Fibroblast of skin of left biceps (primary cell): Measurements from ENCODE around the gene HARS2.
A peak's percentile ranks its signal among the peaks of the same experiment; 100 is the strongest.
"Not testable (repeated sequence)": the region's sequence is repeated elsewhere in the genome, so short reads cannot be mapped to it uniquely, and the experiment has no call there.

Experiments used
- DNase-seq, 2 experiments: peaks; one replicate each; pipeline ENCODE4 v3.0.0-alpha.2; 2013; ENCODE audit warnings: low read depth in 2 of 2

HARS2 gene, protein sequence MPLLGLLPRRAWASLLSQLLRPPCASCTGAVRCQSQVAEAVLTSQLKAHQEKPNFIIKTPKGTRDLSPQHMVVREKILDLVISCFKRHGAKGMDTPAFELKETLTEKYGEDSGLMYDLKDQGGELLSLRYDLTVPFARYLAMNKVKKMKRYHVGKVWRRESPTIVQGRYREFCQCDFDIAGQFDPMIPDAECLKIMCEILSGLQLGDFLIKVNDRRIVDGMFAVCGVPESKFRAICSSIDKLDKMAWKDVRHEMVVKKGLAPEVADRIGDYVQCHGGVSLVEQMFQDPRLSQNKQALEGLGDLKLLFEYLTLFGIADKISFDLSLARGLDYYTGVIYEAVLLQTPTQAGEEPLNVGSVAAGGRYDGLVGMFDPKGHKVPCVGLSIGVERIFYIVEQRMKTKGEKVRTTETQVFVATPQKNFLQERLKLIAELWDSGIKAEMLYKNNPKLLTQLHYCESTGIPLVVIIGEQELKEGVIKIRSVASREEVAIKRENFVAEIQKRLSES

DNA sequence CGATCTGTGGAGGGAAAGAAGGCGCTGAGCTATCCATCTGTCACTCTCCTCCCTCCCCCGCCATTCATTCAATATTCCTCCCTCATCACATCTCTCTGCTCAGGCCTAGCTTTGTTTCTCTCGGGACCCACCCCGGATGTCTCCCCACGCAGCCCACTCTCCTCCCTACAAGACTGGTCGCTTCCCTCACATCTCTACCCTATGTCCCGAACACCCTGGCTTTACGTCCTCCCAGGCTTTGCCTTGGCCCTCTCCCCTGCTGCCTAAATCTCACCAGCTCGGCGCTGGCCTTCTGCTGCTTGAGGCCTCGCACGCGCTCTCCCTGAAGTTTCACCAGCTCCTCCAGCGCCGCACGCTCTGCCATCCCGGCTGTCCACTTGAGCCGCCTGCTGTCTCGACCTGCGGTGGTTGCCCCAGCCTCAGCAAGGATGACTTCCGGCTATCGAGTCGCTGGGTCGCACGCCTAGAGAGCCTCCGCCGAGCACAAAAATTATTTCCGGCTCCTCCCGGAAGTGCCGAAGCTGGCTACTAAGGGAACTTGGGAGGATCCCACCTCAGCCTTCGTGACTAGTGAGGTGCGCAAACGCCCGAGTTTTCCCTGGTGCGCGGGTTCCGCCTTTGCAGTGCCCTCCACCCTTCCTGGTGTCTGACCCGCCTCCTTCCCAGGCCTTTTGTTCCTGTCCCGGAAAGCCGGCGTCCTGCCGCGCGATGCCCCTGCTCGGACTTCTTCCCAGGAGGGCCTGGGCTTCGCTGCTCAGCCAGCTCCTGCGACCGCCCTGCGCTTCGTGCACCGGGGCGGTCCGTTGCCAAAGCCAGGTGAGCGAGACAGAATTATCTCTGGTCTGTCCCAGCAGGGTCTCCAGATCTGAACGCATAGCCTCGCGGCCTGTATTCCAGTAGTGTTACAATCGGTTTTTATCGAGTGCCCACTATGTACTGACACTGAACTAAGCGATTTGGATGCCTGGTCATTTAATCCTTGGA, at the start of gene HARS2, which contains the start of gene HARS1:
HARS2 (plus strand) TSS at position 515 of the 984 bp plus-strand sequence; CDS start at position 709, 194 bp downstream.
HARS1 (minus strand) TSS at position 430 of the 984 bp plus-strand sequence; CDS start at position 364, 66 bp downstream.
- DNase-seq = peak; percentile 71 to 75

DNA sequence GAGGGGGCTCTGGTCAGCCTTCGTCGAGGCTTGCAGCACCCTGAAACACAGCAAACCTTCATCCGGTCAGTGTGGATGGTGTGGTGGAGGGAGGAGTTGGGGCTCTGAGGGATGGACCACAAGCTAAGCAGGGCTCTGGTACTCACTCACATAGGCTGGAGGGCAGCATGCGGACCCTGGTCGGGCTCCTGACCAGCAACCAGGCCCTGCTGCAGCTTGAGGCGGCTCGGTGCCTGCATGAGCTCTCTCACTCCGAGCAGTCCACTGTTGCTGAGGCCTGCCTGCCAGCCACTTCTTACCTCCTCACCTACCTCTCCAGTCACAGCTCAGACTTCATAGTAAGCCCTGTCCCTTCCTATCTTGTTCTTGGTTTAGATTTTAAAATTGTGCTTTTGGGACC, 49.5 kb upstream of the HARS2 start:
- no peak for DNase-seq

DNA sequence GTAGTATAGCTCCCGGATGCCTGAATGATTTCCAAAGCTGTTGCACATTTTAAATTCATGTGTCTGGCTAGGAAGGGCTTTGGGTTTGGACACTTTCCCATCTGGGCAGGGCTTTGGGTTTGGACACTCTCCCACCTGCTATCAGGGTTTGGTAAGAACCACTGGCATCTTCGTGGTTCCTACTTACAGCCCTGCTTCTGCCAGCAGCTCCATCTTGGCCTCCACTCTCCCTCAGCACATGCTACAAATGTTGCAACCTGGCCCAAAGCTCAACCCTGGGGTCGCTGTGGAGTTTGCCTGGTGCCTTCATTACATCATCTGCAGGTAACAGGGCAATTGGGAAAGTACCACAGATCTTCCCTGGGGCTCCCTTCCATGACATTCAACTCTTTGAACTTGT, 48.5 kb upstream of the HARS2 start:
- no peak for DNase-seq

DNA sequence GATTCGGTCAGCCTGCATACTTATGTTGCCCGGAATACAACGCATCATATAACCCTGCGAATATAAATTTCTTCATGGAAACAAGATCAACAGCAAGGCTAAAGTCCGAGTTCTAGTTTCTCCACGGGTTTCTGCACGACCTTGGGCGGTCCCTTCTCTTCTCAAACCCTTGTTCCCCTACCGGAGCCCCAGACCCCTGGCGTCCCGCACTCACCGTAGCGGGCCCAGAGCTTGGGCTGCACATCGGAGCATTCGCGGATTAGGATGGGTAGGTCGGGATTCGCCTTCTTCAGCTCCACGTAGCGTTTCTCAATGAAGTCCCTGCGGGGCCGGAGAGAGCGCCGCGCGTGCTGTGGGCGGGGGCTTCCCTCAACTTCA, 44.2 kb upstream of the HARS2 start:
- no peak for DNase-seq

DNA sequence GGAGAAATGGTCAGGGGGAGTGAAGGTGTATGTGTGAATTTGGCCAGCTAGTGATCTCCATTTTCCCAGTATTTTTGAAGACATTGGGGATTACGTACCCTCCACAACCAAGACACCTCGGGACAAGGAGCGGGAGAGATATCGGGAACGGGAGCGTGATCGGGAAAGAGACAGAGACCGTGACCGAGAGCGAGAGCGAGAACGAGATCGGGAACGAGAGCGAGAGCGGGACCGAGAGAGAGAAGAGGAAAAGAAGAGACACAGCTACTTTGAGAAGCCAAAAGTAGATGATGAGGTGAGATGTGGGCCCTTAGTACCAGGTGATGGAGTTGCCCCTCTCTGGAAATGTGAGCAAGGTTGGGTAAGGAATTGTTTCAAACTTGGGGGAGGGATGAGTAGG, 32.4 kb upstream of the HARS2 start:
- DNase-seq = no peak

DNA sequence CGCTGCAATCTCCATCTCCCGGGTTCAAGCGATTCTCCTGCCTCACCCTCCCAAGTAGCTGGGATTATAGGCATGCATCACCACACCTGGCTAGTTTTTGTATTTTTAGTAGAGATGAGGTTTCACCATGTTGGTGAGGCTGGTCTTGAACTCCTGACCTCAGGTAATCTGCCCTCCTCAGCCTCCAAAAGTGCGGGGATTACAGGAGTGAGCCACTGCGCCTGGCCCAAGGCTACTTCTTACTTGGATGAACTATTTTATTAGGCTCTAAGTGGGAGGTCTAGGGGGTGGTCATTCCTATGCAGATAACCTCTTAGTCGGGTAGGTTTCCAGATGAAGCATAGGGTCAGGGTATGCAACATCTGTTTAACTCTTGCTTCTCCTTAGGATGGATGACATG, 30.9 kb upstream of the HARS2 start:
- DNase-seq = not testable (repeated sequence)

DNA sequence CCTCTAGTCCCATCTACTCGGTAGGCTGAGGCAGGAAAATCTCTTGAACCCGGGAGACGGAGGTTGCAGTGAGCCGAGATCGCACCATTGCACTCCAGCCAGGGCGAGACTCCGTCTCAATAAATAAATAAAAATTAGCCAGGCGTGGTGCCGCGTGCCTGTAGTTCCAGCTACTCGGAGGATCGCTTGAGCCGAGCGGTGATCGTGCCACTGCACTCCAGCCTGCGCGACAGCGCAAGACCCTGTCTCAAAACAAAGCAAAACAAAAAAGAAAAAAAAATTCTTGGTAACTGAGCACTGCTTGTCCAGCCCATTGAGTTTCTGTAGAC, 27.3 kb upstream of the HARS2 start:
- DNase-seq = no peak

DNA sequence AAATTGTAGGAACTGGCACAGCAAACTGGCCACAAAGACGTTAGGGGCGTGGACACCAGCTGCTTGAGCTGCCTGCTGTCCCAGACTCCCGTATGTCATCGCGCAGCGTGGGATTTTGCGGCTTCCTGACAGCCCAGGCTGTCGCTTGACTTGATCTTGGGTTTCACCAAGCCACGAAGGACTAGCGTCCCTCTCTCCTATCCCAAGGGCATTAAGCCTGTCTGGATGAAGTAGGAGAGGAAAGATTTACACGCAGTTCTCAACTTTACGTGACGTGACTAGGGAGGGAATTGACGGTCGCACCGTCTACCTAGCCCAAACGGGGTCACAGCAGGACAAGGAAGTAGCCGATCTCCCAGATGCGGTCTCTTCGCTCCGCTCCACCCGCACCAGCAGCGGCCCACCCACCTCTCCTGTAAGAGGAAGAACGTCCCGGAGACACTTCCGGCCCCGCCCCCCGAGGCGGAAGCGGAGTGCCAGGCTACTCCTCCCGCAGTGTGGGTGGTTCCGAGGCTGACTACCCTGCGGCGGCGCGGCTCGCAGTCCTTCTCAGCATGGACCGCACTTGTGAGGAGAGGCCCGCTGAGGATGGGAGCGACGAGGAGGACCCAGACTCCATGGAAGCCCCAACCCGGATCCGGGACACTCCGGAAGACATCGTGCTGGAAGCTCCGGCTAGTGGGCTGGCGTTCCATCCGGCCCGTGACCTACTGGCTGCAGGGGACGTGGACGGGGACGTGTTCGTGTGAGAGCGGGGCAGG, 26.7 kb upstream of the HARS2 start, which contains the start of gene WDR55:
WDR55 (plus strand) TSS at position 546 of the 761 bp plus-strand sequence; CDS start at position 555, 9 bp downstream.
- DNase-seq = peak; percentile 62 to 75

DNA sequence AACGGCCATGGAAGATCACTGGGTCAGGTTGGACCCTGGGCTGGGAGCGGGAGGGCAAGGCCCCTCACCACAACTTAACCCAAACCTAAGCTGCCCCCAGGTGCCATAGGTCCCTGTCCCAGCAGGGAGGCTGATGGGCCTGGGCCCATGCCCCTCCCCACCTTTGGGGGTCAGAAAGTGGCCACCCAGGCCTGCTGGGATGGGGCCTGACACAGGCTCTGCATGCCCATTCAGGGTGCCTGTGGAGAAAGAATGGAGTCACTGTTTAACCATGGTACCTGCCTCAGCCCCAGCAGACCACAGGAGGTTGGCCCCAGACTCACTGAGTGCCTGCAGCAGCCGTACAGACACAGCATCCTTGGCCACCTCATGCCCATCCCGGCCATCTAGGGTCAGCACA, 20.2 kb upstream of the HARS2 start:
- DNase-seq = not testable (repeated sequence)

DNA sequence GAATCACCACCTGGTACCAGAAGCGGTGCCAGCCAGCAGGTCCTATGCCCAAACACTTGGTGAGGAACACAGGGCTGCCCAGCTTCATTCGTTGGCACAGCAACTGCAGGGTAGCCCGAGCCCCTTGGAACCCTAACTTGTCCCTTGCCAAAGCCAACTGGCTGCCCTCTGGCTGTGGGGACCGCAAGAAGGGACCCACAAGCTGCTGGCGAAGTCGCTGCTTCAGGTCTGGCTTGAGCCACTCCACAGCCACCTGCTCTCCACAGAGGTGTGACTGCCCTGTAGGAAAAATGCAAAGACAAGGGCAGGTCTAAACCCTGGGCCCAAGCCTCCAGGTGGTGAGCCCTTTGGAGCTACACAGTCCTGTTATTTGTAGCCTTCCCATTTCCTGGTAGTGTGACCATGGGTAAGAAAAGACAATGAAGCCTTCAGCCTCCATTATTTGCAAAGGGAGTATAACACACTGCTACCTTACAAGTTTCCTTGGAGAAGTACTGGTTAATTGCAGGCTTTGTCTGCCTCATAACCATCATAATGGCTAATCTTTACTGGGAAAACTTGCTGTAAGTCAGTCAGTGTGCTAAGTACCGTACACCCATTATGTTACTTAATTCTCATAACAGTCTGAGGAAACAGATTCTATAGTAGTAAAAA, 19.7 kb upstream of the HARS2 start:
- DNase-seq = no peak

DNA sequence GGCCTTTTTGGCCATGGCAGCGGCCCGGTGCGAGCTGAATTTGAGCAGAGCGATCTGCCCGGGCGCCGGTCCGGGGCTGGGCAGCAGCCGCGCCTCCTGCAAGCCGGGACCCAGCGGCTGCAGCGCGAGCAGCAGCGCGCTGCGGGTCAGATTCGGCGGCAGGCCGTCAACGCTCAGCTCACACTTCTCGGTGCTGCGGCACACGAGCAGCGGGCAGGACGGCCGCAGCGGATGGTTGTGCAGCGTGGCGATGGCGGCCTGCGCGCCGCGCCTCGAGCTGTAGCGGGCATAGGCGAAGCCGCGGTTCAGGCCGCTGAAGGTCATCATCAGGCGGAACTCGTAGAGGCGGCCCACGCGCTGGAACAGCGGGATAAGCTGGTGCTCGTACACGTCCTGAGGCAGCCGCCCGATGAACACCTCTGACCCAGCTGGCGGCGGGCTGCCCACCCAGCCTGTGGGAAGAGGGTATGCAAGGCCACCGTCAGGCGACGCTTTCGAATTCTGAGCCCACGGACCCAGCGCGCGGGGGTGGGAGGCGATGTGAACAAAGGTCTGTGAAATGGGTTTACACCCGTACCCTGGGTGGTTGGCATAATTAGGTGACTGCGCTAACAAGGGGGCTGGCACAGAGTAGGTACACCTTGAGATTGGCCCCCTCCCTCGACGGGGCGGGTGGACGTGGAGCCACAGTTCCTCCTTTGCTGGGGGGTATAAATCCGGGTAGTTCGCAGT, 18.6 kb upstream of the HARS2 start:
- no peak for DNase-seq

DNA sequence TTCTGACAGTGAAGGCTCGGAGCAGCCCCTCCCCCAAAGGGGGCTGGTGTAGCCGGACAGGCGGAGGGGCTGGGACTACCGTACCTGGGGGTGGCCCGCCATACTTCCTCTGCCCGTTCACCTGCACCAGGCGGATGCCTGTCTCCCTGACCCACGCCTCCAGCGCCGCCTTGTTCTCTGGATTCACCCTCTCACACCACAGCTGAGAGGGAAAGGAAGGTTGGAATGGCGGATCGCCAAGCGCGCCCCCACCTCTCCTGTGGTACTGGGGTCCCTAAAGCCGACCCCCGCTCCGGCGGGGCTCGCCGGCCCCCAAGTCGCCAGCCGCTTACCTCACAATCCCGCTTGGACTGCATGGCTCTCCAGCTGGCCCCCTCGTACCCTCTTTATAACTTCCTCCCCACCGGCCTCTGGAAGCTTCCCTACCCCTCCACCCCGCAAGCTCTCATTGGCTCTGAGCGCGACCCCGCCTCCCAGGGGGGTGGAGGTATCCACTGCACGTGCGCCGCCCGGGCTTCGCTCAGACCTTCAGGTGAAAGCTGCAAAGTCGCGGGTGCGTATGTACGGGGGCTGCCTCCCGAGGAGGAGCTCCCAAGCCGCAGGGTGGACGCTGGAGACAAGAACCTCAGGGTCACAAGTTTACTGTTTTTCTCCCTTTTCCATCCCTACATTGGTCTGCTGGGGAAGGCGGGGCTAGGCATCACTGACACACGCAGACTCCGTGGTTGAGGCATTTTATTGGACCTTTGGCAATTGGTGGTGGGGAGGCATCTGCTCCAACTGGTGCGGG, 17.9 kb upstream of the HARS2 start, which contains the start of gene DND1:
DND1 (minus strand) TSS at position 390 of the 790 bp plus-strand sequence; CDS start at position 356, 34 bp downstream.
- no peak for DNase-seq

DNA sequence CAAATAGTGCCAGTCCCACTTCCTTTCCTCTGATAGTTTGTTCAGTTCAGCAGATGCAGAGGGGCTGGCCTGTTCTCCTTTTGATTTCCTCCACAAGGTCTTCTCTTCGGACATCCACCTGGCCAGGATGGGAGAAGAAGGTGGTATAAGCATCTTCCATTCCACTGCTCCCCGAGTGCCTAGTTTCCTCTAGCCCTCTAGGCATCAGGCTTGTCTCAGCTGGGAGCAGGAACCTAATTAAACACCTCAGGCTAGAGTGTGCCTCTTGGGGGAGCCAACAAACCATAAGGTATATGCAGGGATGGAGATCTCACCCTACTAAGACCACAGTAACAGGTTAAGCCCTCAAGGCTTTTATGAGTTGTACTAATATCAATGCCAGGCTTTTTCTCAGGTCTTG, 17.0 kb upstream of the HARS2 start:
- no peak for DNase-seq

DNA sequence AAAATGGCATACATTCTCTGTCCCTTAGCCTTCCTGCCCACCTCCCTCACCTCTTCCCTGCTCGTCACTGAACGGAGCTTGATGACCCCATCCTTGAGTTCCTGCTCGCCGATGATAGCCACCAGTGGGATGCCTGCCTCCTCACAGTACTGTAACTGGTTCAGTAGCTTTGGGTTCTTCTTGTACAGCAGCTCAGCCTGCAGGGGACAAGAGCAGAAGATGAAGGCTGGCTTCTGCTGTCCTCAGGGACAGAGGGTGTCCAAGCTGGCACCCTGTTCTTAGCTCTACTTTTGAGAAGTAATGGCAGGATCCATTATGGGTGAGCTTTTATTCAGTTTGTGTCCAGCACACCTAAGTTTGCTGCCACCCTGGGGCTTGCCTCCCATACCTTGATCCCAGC, 16.6 kb upstream of the HARS2 start:
- no peak for DNase-seq

DNA sequence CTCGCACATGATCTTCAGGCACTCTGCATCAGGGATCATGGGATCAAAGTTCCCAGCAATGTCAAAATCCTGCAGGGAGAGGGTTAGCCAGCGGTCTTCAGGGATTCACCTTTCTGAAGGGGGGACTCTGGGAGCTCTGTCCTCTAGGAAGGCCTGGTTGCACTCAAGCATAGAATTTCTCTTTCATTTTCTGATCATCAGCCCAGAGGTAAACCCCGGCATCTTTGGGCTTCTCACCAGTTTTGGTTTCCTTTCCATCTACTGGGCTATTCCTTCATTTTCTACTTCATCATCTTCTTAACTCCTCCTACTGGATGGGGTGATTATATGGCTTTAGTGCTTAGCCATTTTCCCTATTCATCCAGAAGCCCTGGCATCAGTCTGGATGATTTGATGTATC, 13.3 kb upstream of the HARS2 start:
- no peak for DNase-seq

DNA sequence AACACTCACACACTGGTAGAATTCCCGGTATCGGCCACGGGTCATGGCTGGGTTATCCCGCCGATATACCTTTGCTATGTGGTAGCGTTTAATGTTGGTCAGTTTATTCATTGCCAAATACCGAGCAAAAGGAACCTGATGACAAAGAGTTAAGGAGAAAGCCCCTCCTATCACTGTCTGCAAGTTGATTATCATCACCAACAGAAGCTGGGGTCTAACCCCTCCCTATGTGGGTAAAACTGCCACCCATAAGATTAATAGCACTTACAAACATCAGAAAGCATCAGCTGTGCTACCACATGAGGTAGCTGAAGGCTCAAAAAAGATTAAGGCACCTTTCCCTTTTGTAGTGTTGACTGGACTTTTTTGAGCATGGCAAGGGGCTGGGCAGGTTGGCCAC, 12.3 kb upstream of the HARS2 start:
- no peak for DNase-seq

DNA sequence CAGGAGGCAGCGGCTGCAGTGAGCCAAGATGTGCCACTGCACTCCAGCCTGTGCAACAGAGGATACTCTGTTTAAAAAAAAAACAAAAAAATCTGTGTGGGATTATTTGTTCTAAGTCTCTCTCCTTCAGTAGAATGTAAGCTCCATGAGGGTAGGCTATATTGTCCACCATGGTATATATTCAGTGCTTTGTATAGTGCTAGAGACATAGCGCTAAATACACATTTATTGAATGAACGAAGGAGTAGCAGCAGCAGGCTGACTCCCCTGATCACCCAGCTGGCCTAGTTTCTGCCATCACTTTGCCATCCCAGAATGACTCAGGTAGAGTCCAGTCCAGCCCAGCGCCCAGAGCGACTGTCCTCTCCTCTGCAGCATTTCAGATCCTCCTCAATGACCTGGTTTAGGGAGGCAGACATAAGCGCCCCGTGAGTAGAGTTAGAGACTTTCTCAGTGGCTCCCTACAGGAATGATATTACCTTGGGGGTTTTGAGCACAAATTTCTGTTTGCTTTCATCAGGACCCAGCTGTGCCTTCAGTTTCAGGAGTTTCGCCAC, 801 bp upstream of the HARS2 start:
- DNase-seq = no peak

DNA sequence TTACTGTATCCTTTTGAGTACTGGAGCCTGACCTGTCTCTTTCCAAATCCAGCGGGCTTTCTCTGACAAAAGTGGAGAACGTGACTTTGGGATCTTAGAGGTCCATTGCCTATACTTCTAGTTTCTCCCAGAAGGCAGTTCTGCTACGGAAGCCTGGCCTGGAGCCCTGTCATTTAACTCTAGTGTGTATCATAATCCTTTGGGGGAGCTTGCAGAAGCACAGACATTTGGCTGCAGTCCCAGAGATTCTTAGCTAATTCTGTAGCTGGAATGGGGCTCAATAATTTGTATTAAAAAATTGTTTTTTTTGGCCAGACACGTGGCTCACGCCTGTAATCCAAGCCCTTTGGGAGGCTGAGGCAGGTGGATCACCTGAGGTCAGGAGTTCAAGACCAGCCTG, 3.0 kb downstream of the HARS2 start:
- DNase-seq = no peak

DNA sequence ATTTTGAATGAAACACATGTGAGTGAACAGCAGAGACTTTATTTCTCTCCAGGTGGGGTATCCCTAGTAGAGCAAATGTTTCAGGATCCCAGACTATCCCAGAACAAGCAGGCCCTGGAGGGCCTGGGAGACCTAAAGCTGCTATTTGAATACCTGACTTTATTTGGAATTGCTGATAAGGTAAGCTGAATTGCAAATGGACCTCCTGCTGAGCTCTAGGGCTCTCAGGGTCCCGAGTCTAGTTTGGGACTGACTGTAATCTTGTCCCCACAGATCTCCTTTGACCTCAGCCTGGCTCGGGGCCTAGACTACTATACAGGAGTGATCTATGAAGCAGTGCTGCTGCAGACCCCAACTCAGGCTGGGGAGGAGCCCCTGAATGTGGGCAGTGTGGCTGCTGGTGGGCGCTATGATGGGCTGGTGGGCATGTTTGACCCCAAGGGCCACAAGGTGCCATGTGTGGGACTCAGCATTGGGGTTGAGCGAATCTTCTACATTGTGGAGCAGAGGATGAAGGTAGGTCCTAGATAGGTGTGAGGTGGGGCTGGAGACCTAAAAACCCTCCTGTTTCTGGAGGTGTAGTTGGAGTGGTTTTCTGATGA, 5.7 kb downstream of the HARS2 start:
- no peak for DNase-seq
